Bronchial smooth muscle cell (primary cell): ENCODE data around the gene WDCP. TPM values are rescaled to one million over a fixed set of nuclear protein-coding genes. Genes with fewer than 3 reads are reported as not detected.

Experiments
- total RNA-seq: library from RNA; depleted of rRNA; stranded (reverse); fragments of >200 nt; gene quantifications from 2 replicates; pipeline ENCODE4 v1.2.1, GENCODE V29; 2014

Gene WDCP, protein sequence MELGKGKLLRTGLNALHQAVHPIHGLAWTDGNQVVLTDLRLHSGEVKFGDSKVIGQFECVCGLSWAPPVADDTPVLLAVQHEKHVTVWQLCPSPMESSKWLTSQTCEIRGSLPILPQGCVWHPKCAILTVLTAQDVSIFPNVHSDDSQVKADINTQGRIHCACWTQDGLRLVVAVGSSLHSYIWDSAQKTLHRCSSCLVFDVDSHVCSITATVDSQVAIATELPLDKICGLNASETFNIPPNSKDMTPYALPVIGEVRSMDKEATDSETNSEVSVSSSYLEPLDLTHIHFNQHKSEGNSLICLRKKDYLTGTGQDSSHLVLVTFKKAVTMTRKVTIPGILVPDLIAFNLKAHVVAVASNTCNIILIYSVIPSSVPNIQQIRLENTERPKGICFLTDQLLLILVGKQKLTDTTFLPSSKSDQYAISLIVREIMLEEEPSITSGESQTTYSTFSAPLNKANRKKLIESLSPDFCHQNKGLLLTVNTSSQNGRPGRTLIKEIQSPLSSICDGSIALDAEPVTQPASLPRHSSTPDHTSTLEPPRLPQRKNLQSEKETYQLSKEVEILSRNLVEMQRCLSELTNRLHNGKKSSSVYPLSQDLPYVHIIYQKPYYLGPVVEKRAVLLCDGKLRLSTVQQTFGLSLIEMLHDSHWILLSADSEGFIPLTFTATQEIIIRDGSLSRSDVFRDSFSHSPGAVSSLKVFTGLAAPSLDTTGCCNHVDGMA
- total RNA-seq: 6.9 and 7.3 TPM in 2 replicates

DNA sequence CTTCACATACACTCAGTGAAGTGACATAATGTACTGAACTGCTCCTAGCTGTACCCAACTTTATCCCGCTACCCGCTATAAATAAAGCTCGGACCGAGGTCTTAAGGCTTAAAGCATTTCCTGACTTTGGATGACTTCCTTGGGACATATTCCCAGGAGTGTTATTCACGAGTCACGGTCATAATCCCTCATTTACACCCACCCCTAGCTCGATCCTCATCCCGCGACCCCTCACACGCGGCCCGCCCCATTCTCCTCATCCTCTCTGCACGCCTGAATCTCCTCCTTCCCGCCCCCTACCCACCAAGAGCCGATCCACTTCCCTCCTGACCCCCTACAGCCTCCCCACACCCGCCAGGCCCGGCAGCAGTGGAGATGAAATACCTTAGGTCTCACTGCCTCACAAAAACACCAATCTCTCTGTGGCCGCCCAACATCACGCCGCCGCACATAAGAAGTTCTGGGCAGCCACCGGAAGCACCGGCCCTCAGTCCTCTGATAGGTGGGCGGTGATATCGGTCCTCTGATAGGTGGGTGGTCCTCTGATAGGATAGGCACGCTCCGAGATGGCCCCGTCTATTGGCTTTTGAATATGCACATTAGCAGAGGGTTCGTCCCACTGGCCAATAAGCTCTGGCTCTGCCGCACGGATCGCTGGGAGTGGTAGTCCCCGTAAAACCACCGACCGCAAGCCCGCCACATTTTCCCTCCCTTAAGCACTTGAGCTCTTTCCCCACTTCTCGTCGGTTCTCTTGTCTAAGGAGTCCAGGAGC lies at the start of gene WDCP:
Gene WDCP, minus strand, starts transcription at position 462 of the 773 bp plus-strand sequence. CDS start 7,897 bp downstream, outside the sequence.

GRCh38 chr2:24084386-24085199 lies 37.4 kb upstream of the WDCP start, which contains the start of gene TP53I3:
TP53I3 (minus strand) TSS chr2:24084834; CDS start chr2:24084326, 508 bp downstream.

DNA sequence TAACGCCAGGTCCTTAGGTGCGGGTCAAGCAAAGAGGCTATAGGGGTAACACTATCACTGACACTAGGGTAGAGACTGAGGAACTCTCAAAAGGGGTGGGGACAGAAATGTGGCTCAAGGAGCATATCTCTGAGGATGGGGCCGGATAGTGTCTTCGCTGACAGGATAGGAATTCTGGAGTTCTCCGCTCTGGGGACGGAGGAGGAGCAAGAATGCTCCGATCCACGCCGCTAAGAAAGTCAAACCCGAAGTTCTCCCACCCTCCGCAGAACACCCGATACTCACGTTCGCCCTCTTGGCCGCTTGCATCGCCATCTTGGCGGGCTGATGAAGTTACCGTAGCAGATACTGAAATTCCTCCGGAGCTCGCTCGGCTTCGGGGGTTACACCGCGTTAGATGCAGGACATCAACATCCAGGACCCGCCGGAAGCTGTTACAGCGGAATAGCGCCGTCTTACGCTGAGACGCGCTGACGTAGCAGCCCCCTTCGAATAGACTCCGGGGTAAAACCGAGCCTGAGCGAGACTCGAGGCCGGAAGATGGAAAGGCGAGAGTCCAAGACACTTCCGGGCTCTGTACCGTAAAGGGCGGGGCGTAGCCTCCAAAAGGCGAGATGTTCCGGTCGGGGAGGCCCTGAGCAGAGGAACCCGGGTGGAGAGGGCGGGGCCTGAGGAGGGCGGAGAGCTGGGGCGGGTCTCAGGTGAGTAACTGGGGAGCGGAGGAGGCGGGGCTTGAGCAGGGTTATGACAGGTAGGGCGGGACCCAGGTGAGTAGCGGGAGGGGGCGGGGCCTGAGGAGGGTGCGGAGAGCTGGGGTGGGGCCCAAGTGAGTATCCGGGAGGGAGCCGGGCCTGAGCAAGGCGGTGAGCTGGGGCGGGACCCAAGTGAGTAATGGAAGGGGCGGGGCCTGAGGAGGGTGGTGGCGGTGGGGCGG lies 29.0 kb upstream of the WDCP start, which contains the start of gene SF3B6:
Gene SF3B6, minus strand, starts transcription at position 412 of the 934 bp plus-strand sequence. Its CDS starts 97 bp downstream, at position 315.

DNA sequence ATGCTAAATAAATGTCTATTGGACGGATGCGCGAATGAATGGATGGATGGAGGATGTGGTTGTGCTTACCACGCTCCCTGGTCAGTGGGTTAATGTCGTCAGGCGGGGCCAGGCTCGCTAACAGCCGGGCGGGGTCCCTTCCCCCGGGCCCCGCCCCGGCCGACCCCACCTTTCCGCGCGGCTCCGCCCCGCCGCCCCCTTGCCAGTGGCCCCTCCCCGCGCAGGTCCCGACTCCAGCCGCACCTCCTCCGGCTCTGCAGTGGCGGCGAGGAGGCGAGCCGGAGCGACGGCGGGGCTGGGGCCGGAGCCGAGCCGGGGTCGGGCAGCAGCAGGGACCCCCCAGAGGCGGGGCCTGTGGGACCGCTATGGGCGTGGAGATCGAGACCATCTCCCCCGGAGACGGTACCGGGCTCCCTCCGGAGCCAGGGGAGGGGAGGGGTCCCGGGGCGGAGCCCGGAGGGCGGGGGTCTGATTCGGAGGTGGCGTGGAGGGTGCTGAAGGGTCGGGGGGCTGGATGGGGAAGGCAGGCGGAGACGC lies 2.4 kb upstream of the WDCP start, which contains the start of gene FKBP1B:
Gene FKBP1B, plus strand, starts transcription at position 257 of the 537 bp plus-strand sequence. Its CDS starts 109 bp downstream, at position 366.

GRCh38 chr2:24009680-24010476 lies 37.3 kb downstream of the WDCP start, which contains the start of gene MFSD2B:
MFSD2B (plus strand) TSS chr2:24010085; CDS start chr2:24010097, 12 bp downstream.

Other genes with a start within 250 kb of the WDCP start
- 7.1 and 9.1 TPM in 2 replicates for gene ATAD2B, start 120.3 kb downstream of the WDCP start, total RNA-seq
- 8.8 and 9.3 TPM in 2 replicates for gene UBXN2A, start 106.9 kb downstream of the WDCP start, total RNA-seq
- under 0.01 and 0.17 TPM in 2 replicates for gene MFSD2B, start 37.3 kb downstream of the WDCP start, total RNA-seq
- gene FKBP1B, start 2.4 kb upstream of the WDCP start, total RNA-seq: 10.3 and 16.1 TPM in 2 replicates
- gene SF3B6, start 28.9 kb upstream of the WDCP start, total RNA-seq: 129 and 151 TPM in 2 replicates
- gene TP53I3, start 37.4 kb upstream of the WDCP start, total RNA-seq: 55.4 and 99.1 TPM in 2 replicates
- gene PFN4, start 75.9 kb upstream of the WDCP start, total RNA-seq: 0.43 and 0.63 TPM in 2 replicates
- gene FAM228B, start 76.1 kb upstream of the WDCP start, total RNA-seq: 6.1 and 10.6 TPM in 2 replicates
- 0.09 and 0.47 TPM in 2 replicates for gene FAM228A, start 127.7 kb upstream of the WDCP start, total RNA-seq